GM20431 (cell line): ENCODE results near the gene IL1RAPL2.
"Not testable (repeated sequence)": the region's sequence is repeated elsewhere in the genome, so short reads cannot be mapped to it uniquely, and the experiment has no call there.

Experiments
- in situ Hi-C: fragments of 300-500 bp; cut with MseI, MboI; formaldehyde crosslinking; loops from one replicate; pipeline ENCODE4 v1.15.0; 2020; ENCODE audit warnings: low sequenced_read_pairs; ENCODE audit not compliant: unreplicated experiment

Gene IL1RAPL2

DNA sequence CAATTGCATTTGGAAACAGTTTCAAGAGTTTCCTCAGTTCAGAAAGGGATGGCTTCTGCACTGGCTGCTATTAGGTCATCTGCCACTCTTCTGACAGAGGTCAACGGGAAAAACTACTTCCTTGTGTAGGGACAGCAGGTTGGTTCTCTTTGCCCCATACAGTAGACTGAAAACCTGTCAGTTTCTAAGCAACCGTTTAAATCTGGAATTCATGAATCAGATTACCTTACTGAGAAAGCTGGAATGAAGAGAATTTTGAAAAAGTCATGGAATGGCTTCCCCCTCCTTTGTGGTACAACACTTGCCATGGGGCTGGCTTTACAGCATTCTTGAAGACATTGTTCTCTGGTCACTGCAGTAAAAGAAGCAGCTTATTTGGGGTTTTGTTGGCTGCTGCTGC lies 240.3 kb downstream of the IL1RAPL2 start:
- in situ Hi-C loops: no loop called here

DNA sequence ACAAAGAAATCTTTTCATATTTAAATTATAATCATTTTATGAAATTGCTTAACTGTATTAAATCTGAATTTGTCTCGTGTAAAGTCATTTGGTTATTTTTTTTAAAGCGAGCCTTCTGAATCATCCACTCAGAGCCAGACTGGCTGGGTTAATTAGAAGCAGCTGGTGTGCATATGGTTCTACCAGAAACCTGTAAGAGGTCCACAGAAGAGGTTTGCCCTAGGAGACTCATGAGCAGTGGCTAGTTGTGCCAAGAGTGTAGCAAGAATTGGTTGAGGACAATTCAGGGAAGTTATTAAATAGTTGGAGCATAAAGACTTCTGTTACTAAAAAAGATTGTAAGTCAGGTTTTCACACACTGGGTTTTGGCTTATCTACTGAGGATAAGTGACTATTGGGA lies 267.4 kb downstream of the IL1RAPL2 start:
- in situ Hi-C loops: no loop called here

GRCh38 chrX:104842646-104843045 lies 276.6 kb downstream of the IL1RAPL2 start:
- in situ Hi-C loops: no loop called here

- in situ Hi-C loops: no loop called here
These were observed 286.2 kb downstream of the IL1RAPL2 start for GRCh38 chrX:104852241-104852640.

GRCh38 chrX:104854188-104854587 lies 288.2 kb downstream of the IL1RAPL2 start:
- in situ Hi-C loops: no loop called here

- in situ Hi-C loops: no loop called here
These were observed 288.9 kb downstream of the IL1RAPL2 start for GRCh38 chrX:104854790-104855340.

- in situ Hi-C loops: no loop called here
These were observed 297.5 kb downstream of the IL1RAPL2 start for GRCh38 chrX:104863466-104863865.

DNA sequence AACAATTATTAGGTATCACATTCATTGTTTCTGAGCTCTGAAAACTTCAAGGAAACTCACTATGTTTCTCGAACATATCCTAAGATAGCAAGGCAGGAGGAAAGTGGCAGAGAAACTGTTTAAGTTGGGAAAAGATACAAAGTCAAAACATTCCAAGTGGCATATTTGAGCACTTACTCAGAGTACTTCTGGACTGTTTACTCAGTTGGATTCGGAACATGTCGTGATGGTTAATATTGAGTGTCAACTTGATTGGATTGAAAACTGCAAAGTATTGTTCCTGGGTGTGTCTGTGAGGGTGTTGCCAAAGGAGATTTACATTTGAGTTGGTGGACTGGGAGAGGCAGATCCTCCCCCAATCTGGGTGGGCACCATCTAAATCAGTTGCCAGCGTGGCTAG lies 298.3 kb downstream of the IL1RAPL2 start:
- in situ Hi-C loops: no loop called here

DNA sequence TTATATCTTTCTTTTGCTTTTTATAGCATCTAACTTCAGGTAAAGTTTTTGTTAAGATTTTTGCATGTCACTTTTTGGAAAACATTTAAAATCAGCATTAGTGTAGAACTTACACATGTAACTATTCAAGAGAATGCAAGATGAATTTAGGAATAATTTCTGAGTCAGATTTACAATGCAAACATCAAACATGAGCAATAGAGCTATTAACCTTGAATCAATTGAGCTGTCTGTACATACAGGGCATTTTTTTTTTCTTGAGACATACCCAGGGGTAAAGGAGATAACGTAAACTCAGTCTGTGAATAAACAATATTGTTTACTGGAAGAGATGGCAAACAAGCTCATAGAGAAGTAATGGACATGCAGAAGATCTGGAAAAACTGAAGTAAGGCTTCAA lies 311.5 kb downstream of the IL1RAPL2 start:
- in situ Hi-C loops: no loop called here

DNA sequence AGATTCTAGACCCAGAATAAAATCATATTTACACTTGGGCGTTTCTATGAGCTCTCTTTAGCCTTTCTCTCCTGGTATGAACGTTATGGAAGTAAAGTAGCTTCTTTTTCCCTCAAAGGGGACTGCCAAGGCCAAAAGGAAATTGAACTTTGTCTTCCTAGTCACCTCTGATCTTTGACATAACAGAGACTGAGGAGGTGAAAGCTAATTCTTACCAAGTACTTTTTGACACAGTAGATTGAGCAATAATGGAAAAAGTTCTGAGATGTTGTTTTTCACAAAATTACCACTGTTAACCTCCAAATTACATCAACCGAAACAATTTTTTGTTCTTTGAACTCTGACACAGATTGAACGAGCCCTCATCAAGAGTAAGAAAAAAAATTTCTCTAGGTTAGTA lies 336.1 kb downstream of the IL1RAPL2 start:
- in situ Hi-C loops: no loop called here

DNA sequence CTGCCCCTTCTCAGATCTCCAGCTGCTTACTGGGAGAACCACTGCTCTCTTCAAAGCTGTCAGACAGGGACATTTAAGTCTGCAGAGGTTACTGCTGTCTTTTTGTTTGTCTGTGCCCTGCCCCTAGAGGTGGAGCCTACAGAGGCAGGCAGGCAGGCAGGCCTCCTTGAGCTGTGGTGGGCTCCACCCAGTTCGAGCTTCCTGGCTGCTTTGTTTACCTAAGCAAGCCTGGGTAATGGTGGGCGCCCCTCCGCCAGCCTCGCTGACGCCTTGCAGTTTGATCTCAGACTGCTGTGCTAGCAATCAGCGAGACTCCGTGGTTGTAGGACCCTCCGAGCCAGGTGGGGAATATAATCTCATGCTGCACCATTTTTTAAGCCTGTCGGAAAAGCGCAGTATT lies 343.7 kb downstream of the IL1RAPL2 start:
- in situ Hi-C loops: not testable (repeated sequence)

GRCh38 chrX:104913348-104913747 lies 347.3 kb downstream of the IL1RAPL2 start:
- in situ Hi-C loops: no loop called here

- in situ Hi-C loops: not testable (repeated sequence)
These were observed 348.7 kb downstream of the IL1RAPL2 start for GRCh38 chrX:104914686-104915085.

- in situ Hi-C loops: no loop called here
These were observed 352.1 kb downstream of the IL1RAPL2 start for GRCh38 chrX:104918122-104918521.

GRCh38 chrX:104921584-104922205 lies 355.7 kb downstream of the IL1RAPL2 start:
- in situ Hi-C loops: no loop called here

- in situ Hi-C loops: no loop called here
These were observed 356.2 kb downstream of the IL1RAPL2 start for GRCh38 chrX:104922206-104922621.

GRCh38 chrX:104929324-104929723 lies 363.3 kb downstream of the IL1RAPL2 start:
- in situ Hi-C loops: no loop called here

DNA sequence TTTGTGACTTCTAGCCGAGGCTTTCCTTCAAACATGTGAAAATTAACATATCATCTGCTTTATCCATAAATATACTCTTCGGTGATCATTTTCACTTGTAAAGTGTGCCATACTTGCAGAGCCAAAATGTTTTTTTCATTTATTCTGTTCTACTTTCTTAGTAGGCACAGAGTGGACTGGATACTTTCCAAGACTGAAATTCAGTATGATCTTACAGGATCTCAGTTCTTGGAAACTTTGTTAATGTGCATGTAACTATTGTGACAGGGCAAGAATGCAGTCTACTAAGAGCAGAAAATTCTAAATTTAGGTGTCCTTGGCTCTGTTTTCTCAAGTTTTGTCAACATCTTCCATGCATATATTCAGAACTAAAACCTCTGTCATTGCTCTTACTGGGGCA lies 369.6 kb downstream of the IL1RAPL2 start:
- in situ Hi-C loops: no loop called here

DNA sequence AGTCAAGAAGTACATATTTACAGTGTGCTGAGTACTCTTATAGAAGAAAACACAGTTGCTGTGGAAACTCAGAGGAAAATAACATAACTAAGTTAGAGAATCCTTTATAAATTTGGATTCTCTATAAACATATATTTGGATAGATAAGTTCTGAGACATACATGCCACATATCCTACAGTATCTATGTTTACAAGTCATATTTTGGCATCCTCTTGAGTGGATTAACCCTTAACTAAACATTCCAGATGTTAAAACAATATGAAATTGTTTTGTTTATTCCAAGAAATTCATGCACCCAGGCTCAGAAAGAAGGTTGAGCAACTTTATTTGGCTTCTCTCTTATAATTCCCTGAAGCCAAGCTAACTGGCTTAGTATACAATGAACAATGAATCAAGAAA lies 387.3 kb downstream of the IL1RAPL2 start:
- in situ Hi-C loops: no loop called here

DNA sequence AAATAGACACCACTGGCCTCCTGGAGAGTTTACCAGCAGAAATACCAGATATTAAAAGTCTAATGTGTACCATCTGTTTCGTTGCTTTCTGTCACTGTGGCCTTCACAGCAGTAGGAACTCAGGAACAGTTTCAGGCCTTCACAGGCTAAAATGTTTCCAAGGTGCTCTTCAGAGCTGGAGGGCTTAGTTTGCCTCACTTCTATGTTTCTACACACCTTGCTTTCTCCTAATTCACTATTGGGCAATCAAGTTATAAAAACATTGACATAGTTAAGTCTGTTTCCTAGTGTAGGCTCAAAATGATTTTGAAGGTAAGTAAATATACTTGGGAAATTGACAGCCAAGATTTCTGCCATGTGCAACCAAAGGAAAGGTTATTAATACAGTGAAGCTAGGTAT lies 395.9 kb downstream of the IL1RAPL2 start:
- in situ Hi-C loops: no loop called here

- in situ Hi-C loops: no loop called here
These were observed 402.2 kb downstream of the IL1RAPL2 start for GRCh38 chrX:104968241-104968640.

GRCh38 chrX:104972737-104973136 lies 406.7 kb downstream of the IL1RAPL2 start:
- in situ Hi-C loops: no loop called here
